Activated CD4-positive, alpha-beta memory T cell treated with anti-CD3 and anti-CD28 coated beads for 36 hours (primary cell): ENCODE data around the gene SEC62. TPM values are rescaled to one million over a fixed set of nuclear protein-coding genes. Genes with fewer than 3 reads are reported as not detected.

Experiments used
- CTCF ChIA-PET: fragments of 350-600 bp; sonication (Branson Sonifier 250); formaldehyde crosslinking; loops from one replicate; lab custom pipeline; 2021; ENCODE audit warnings: antibody characterized with exemption, inconsistent platforms; lab: Charles Lee
- POLR2A ChIA-PET: fragments of 350-600 bp; sonication (Branson Sonifier 250); formaldehyde crosslinking; loops from one replicate; lab custom pipeline; 2021; ENCODE audit warnings: antibody characterized with exemption; lab: Charles Lee
- DNase-seq: peaks from one replicate; pipeline ENCODE4 v3.0.0-alpha.2; 2020
- H3K27ac Mint-ChIP-seq: one replicate; pipeline ENCODE4 v1.8.0; 2021; ENCODE audit warnings: mixed read lengths
- H3K27me3 Mint-ChIP-seq: one replicate; pipeline ENCODE4 v1.8.0; 2021; ENCODE audit warnings: mixed read lengths
- H3K36me3 Mint-ChIP-seq: one replicate; pipeline ENCODE4 v1.8.0; 2021; ENCODE audit warnings: mixed read lengths
- H3K4me1 Mint-ChIP-seq: one replicate; pipeline ENCODE4 v1.8.0; 2021; ENCODE audit warnings: low read depth, mixed read lengths
- H3K4me3 Mint-ChIP-seq: one replicate; pipeline ENCODE4 v1.8.0; 2021; ENCODE audit warnings: mild to moderate bottlenecking, mixed read lengths
- H3K9me3 Mint-ChIP-seq: one replicate; pipeline ENCODE4 v1.8.0; 2021; ENCODE audit warnings: mixed read lengths
- intact Hi-C: fragments of 100-400 bp; cut with micrococcal nuclease; formaldehyde crosslinking; loops from one replicate; pipeline ENCODE4 v1.15.1; 2023
- total RNA-seq, 2 experiments: library from RNA; stranded (reverse); gene quantifications; one replicate each; pipeline ENCODE4 v1.2.3, GENCODE V29; 2021

The SEC62 gene
- total RNA-seq, 2 experiments from 2014 or later = 59.7 to 60.7 TPM

DNA sequence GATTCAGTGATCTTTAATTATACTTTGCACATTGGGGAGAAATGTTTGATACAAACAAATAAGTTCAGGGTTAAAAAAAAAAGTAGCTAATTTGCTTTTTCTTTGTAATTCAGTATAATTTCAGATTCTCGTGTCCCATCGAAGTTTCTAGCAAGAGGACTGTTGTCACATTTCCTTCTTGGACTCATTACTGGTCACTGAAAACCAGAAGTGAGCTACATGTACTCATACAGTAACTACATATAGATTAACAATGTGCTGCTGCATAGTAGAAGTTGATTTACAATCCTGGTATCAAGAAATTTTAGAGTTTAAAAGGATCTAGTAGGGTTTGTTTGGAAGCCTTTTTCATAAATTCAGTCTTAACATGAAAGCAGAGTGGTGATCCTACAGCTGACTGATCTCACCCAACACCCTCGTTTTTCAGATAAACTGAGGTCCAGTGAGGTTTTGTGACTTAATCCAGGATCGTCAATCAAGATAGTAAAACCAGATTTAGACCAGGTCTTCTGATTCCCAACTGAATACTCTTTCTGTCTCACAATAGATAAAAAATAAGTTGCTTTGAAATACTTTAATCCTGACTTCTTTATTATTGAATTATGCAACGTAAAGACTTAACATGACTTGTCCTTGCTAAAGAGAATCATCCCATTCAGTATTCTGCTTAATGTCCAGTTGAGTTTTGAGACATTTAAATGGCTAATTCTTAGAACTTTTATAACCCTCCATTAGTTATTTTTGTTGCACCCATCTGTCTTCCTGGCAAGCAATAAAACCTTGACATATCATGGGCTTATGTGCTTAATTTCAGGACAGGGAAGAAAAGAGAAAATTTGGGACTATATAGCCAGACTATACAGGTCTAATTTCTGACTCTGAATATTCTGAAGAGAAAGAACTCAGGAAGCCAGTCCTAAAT is 2.8 kb downstream of the SEC62 start:
- Mint-ChIP-seq H3K36me3 (peaks cover 2% of the 10 kb centered on the region), H3K9me3 (no peaks in the 10 kb centered on the region), H3K27me3 (no peaks in the 10 kb centered on the region), H3K27ac (no peak overlapping the region), H3K4me3 (no peak overlapping the region), H3K4me1 (peaks cover 66% of the 10 kb centered on the region)
- intact Hi-C loops = loop anchor here (5.0 kb wide), 1 partner anchor 388 kb away; the partner anchor contains the start of gene SKIL
- ChIA-PET CTCF (interaction anchor here (0.7 kb wide), 1 partner anchor 197 kb away, joined by 3 read pairs; no protein-coding TSS in a partner anchor), POLR2A (no interaction called here)
- no peak for DNase-seq

DNA sequence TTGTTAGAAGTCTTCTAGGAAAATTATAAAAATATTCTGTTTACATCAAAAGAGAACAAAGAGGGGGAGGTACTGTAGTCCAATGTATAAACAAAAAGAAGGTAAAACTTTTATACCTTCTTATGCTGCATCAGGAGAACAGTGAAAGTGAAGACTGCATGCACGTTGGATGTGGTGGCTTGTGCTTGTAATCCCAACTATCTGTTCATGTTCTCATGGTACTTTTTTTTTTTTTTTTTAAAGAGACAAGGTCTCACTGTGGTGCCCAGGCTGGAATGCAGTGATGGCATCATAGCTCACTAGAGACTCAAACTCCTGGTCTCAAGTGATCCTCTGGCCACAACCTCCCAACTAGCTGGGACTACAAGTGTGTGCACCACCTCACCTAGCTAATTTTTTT is 4.2 kb downstream of the SEC62 start:
- Mint-ChIP-seq H3K4me1 (peaks cover 61% of the 10 kb centered on the region), H3K27ac (no peak overlapping the region), H3K4me3 (no peak overlapping the region), H3K27me3 (no peaks in the 10 kb centered on the region), H3K9me3 (no peaks in the 10 kb centered on the region), H3K36me3 (peaks cover 4% of the 10 kb centered on the region)
- intact Hi-C loops = no loop called here
- CTCF ChIA-PET = no interaction called here
- DNase-seq = no peak
- POLR2A ChIA-PET = interaction anchor here (1.1 kb wide), 1 partner anchor 8 kb away, joined by 3 read pairs; no protein-coding TSS in a partner anchor

DNA sequence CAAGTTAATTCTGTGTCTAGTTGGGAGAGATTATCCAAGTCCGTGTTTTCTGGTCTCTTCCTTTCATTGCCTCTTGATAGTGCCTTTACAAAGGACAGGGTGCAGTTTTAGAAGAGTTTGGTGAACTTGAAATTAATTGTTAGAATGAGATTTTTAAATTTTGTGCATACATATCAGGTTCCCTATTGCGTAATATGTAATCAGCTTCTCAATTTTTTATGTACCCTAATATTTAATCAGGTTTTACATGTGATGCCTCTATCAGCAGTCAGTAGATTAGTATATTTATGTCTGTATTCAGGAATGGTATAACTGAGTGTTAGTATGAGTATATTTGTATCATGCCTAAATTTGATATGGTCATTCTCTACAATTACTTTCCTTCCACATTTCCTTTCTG is 4.9 kb downstream of the SEC62 start:
- Mint-ChIP-seq H3K9me3 (no peaks in the 10 kb centered on the region), H3K27ac (no peak overlapping the region), H3K4me1 (peaks cover 56% of the 10 kb centered on the region), H3K4me3 (no peak overlapping the region), H3K27me3 (no peaks in the 10 kb centered on the region), H3K36me3 (peaks cover 7% of the 10 kb centered on the region)
- CTCF ChIA-PET = no interaction called here
- no peak for DNase-seq
- intact Hi-C loops = no loop called here
- POLR2A ChIA-PET = no interaction called here

DNA sequence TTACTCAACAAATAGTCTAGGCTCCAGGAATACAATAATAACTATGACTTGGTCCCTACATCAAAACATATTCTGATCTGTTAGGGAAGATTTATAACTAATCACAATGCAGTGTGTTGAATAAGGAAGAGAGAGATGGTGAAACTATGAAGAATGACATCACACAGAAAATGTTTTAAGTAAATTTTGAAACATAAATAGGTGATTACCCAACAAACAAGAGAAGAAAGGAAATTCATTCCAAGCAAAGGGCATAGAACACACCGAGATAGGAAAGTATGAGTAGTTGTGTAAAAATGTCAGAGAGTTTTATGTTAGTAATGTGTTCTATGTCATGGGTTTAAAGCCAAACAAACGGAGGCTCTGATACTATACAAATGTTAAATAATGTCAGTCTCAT is 13.4 kb downstream of the SEC62 start:
- Mint-ChIP-seq H3K4me3 (no peak overlapping the region), H3K27me3 (no peaks in the 10 kb centered on the region), H3K4me1 (peaks cover 9% of the 10 kb centered on the region), H3K36me3 (peaks cover 47% of the 10 kb centered on the region), H3K9me3 (no peaks in the 10 kb centered on the region), H3K27ac (no peak overlapping the region)
- POLR2A ChIA-PET = no interaction called here
- CTCF ChIA-PET = no interaction called here
- intact Hi-C loops = loop anchor here (2.0 kb wide), 1 partner anchor 19 kb away; no protein-coding TSS in a partner anchor
- DNase-seq = no peak

DNA sequence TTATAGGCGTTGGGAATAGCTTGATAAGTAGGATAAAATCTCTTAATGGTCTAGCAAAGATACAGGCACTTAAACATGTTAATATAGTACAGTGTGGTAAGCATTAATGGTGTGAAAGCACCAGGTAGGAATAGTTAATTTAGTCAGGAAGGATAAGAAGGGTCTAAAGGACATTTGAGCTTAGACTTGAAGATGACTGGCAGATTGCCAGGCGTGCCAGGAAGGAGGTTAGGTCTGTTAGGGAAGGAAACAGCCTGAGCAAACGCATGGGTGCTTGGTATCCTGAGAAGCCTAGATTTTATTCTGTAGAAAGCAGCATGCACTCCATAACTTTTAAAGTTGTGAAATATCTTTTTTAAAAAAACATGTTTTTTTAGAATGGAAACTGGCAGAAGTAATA is 17.7 kb downstream of the SEC62 start:
- no peaks in the 10 kb centered on the region for H3K27me3 Mint-ChIP-seq
- DNase-seq = no peak
- POLR2A ChIA-PET = no interaction called here
- CTCF ChIA-PET = interaction anchor here (0.5 kb wide), 1 partner anchor 78 kb away, joined by 3 read pairs; no protein-coding TSS in a partner anchor
- intact Hi-C loops = no loop called here
- H3K4me1 Mint-ChIP-seq = peaks cover 9% of the 10 kb centered on the region
- H3K27ac Mint-ChIP-seq = no peak overlapping the region
- H3K36me3 Mint-ChIP-seq = peaks cover 50% of the 10 kb centered on the region
- no peaks in the 10 kb centered on the region for H3K9me3 Mint-ChIP-seq
- H3K4me3 Mint-ChIP-seq = no peak overlapping the region

DNA sequence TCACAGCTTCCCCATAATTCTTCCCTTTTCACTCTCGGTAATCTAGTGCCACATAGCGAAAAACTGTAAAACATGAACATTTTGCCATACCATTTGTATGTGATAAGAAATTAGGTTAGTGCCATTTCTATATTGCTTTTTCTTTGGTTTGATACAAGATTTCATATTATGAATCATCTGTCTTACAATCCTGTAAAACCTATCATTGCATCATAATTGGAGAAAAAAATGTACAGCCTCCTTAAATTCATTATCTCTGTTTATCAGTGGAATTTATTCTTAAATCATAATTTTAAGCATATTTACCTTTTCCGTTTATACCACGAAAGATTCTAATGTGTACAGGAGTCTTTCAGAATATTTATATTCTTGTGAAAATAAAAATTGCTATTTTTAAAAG is 23.8 kb downstream of the SEC62 start:
- POLR2A ChIA-PET = no interaction called here
- peaks cover 25% of the 10 kb centered on the region for H3K36me3 Mint-ChIP-seq

DNA sequence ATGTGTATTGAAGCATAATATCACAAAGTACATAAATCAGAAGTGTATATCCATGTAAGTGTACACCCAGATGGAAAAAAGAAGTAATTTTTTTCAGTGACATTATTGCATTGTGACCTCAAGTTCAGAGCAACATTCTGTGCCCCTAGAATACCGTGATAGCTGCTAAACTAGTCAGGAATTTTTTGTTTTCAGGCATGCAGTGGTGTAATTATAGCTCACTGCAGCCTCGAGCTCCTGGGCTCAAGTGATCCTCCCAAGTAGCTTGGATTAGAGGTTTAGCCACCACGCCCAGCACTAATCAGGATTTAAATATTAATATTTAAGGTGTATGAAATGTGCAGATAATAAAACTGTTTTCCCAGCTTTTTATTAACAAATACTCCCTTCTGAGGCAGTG is 25.5 kb downstream of the SEC62 start:
- intact Hi-C loops = no loop called here
- POLR2A ChIA-PET = no interaction called here
- H3K27me3 Mint-ChIP-seq = no peaks in the 10 kb centered on the region

More for the DNA sequence above, 23.8 kb downstream of the SEC62 start:
- intact Hi-C loops = no loop called here
- H3K4me3 Mint-ChIP-seq = no peak overlapping the region
- CTCF ChIA-PET = no interaction called here
- no peak overlapping the region for H3K27ac Mint-ChIP-seq
- no peaks in the 10 kb centered on the region for H3K9me3 Mint-ChIP-seq
- no peaks in the 10 kb centered on the region for H3K27me3 Mint-ChIP-seq
- peaks cover 4% of the 10 kb centered on the region for H3K4me1 Mint-ChIP-seq
- no peak for DNase-seq

DNA sequence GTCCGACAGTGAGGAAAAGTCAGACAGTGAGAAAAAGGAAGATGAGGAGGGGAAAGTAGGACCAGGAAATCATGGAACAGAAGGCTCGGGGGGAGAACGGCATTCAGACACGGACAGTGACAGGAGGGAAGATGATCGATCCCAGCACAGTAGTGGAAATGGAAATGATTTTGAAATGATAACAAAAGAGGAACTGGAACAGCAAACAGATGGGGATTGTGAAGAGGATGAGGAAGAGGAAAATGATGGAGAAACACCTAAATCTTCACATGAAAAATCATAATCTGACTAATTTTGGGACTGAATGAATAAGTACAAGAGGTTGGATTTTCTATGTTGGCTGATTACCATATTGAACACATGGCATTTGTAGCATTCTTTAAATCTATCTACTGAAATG is 26.2 kb downstream of the SEC62 start:
- Mint-ChIP-seq H3K4me3 (no peak overlapping the region), H3K9me3 (no peaks in the 10 kb centered on the region), H3K4me1 (peaks cover 4% of the 10 kb centered on the region), H3K36me3 (peaks cover 26% of the 10 kb centered on the region), H3K27me3 (no peaks in the 10 kb centered on the region), H3K27ac (no peak overlapping the region)
- intact Hi-C loops = no loop called here
- DNase-seq = no peak
- POLR2A ChIA-PET = no interaction called here
- CTCF ChIA-PET = no interaction called here

More for the DNA sequence above, 25.5 kb downstream of the SEC62 start:
- Mint-ChIP-seq H3K4me3 (no peak overlapping the region), H3K4me1 (peaks cover 4% of the 10 kb centered on the region), H3K36me3 (peaks cover 26% of the 10 kb centered on the region), H3K27ac (no peak overlapping the region), H3K9me3 (no peaks in the 10 kb centered on the region)
- CTCF ChIA-PET = no interaction called here
- no peak for DNase-seq

DNA sequence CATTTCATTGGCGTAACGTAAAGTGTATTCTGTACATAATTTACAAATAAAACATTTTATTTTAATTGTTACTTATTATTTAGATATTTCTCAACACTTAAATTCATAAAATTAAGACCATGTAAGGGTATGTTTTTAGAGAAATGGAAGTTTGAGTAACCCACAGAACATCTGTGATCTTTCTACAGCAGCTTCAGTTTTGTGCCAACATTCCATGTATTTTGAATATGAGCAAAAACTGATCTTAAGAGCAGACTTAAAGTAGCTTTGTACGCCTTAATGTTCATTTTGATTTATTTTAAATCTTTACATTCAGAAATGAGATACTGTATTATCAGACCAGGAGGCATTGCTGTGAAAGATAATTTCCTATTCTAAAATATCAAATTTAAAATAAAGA is 27.2 kb downstream of the SEC62 start:
- Mint-ChIP-seq H3K27ac (no peak overlapping the region), H3K36me3 (peaks cover 22% of the 10 kb centered on the region), H3K4me3 (no peak overlapping the region), H3K4me1 (peaks cover 8% of the 10 kb centered on the region), H3K27me3 (no peaks in the 10 kb centered on the region), H3K9me3 (no peaks in the 10 kb centered on the region)
- intact Hi-C loops = no loop called here
- CTCF ChIA-PET = no interaction called here
- no peak for DNase-seq
- POLR2A ChIA-PET = no interaction called here

DNA sequence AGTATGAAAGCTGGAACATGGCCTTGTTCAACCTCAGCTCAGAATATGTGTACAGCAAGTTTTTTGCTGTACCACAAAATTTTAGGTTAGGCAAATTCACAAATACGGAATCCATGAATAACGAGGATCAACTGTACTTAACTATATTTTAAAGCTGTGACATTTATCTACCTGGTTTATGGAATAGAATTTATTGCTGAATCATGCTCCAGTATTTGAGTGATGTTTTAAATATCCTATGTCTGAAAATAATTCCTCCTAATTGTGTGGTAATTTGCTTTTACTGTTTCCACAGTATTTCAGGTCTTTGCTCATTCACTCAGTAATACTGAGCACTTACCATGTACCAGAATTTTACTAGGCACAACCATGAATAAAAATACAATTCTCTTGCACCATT is 29.5 kb downstream of the SEC62 start:
- Mint-ChIP-seq H3K27me3 (no peaks in the 10 kb centered on the region), H3K27ac (no peak overlapping the region), H3K36me3 (peaks cover 19% of the 10 kb centered on the region), H3K4me3 (no peak overlapping the region), H3K9me3 (peaks cover 3% of the 10 kb centered on the region), H3K4me1 (peaks cover 19% of the 10 kb centered on the region)
- no peak for DNase-seq
- CTCF ChIA-PET = no interaction called here
- POLR2A ChIA-PET = no interaction called here
- intact Hi-C loops = no loop called here

DNA sequence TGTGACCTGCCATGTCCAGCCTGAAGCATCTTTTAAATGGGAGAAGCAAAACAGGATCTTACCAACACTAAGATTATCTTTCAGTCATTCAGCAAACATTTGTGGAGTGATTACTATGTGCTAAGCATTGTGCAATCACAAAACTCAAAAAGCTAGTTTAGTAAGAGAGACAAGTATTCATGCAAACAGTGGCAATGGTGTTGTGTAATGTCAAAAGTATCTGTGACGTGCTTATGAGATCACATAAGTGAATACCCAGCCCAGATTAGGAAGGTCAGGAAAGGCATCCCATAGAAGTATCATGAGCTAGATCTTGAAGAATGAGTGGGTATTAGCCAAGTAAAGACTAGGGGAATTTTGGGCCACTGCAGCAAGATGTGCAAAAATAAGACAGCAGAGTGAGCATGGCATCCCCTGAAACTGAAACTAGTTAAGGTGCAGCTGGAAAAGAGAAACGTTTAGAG is 32.1 kb downstream of the SEC62 start:
- Mint-ChIP-seq H3K4me3 (no peak overlapping the region), H3K9me3 (peaks cover 3% of the 10 kb centered on the region), H3K27ac (peak overlapping the region; percentile 83), H3K36me3 (peaks cover 10% of the 10 kb centered on the region), H3K4me1 (peaks cover 37% of the 10 kb centered on the region), H3K27me3 (no peaks in the 10 kb centered on the region)
- CTCF ChIA-PET = interaction anchor here (1.0 to 1.1 kb wide), 2 partner anchors 45 to 188 kb away, joined by 3 read pairs; no protein-coding TSS in a partner anchor
- DNase-seq = peak; percentile 14
- intact Hi-C loops = loop anchor here (1.0 to 2.0 kb wide), 9 partner anchors 9 to 260 kb away; partner anchors contain the start of gene SEC62
- POLR2A ChIA-PET = interaction anchor here (0.5 to 0.7 kb wide), 2 partner anchors 32 to 33 kb away, joined by 3 read pairs; partner anchors contain the start of gene SEC62

DNA sequence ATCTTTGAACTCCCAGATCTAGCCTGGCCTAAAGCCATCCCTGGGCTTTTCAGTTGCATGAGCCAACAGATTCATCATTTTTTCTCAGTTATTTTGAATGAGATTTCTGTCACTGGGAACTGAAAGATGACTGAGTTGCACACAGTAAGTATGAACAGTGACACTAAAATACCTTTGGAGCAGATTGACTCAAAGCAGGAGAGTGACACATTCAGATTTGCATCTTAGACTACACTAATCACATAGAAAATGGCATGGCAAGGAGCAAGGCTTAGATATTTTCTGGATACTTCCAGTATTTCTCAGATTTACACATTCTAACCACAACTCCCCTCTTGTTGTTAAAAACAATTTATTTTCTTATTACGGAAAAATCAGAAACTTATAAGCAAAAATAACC is 32.8 kb downstream of the SEC62 start:
- peak; percentile 40 for DNase-seq
- intact Hi-C loops = loop anchor here (1.0 to 2.0 kb wide), 9 partner anchors 8 to 259 kb away; partner anchors contain the start of gene SEC62
- peaks cover 3% of the 10 kb centered on the region for H3K9me3 Mint-ChIP-seq
- peaks cover 10% of the 10 kb centered on the region for H3K36me3 Mint-ChIP-seq
- peak overlapping the region; percentile 83 for H3K27ac Mint-ChIP-seq
- H3K4me3 Mint-ChIP-seq = no peak overlapping the region
- ChIA-PET CTCF (interaction anchor here (0.6 to 1.1 kb wide), 3 partner anchors 22 to 46 kb away, joined by 3 read pairs; no protein-coding TSS in a partner anchor), POLR2A (no interaction called here)
- peaks cover 42% of the 10 kb centered on the region for H3K4me1 Mint-ChIP-seq
- no peaks in the 10 kb centered on the region for H3K27me3 Mint-ChIP-seq
